ENCODE data around the gene GRID2. TPM values are rescaled to one million over a fixed set of nuclear protein-coding genes. Genes with fewer than 3 reads are reported as not detected.

The GRID2 gene
- polyA plus RNA-seq, 1 donor (not counting 4 experiments of a cell fraction or from before 2014, with no cell fraction given): not detected

GRCh38 chr4:92257931-92258857, 45.6 kb upstream of the GRID2 start:
- no peak for FAIRE-seq

GRCh38 chr4:92261256-92261655, 42.5 kb upstream of the GRID2 start:
- Histone ChIP-seq H3K27ac (ENCODE audit: control insufficient read depth, insufficient read depth, low read length) (no peak overlapping the region), H3K4me1 (ENCODE audit: control insufficient read depth, extremely low read depth, insufficient read depth, low read length) (no peaks in the 10 kb centered on the region), H3K4me2 (ENCODE audit: control insufficient read depth, extremely low read depth, insufficient read depth, low read depth, low read length) (no peak overlapping the region), H4K20me1 (ENCODE audit: control insufficient read depth, extremely low read depth, insufficient read depth, low read length) (no peaks in the 10 kb centered on the region), H3K36me3 (ENCODE audit: control insufficient read depth in 2 of 2, extremely low read depth in 1 of 2, insufficient read depth in 2 of 2, low read length in 2 of 2) (no peaks in the 10 kb centered on the region), H3K79me2 (ENCODE audit: control insufficient read depth, insufficient read depth, low read length) (no peaks in the 10 kb centered on the region), H3K4me3 (ENCODE audit: control insufficient read depth in 2 of 3, extremely low read depth in 1 of 3, insufficient read depth in 2 of 3, low read depth in 1 of 3, low read length in 3 of 3) (no peak overlapping the region), H3K9ac (ENCODE audit: control insufficient read depth, extremely low read depth, insufficient read depth, low read length) (no peak overlapping the region), H3K9me1 (ENCODE audit: control insufficient read depth, extremely low read depth, insufficient read depth, low read length) (no peaks in the 10 kb centered on the region), H3K9me3 (ENCODE audit: control insufficient read depth, low read depth, low read length) (no peaks in the 10 kb centered on the region), H2AFZ (ENCODE audit: control insufficient read depth, low read length) (no peak overlapping the region), H3K27me3 (ENCODE audit: control insufficient read depth, extremely low read depth, insufficient read depth, low read length) (no peaks in the 10 kb centered on the region)
- FAIRE-seq: no peak
- TF ChIP-seq EZH2 (IDR thresholded peaks at IDR 0.05; ENCODE audit: low read length): no peak
- TF ChIP-seq CTCF (optimal IDR thresholded peaks at IDR 0.05 in 1 of 3, IDR thresholded peaks at IDR 0.05 in 1 of 3, conservative IDR thresholded peaks at IDR 0.05 in 1 of 3; ENCODE audit: extremely low read depth in 1 of 3, insufficient read depth in 2 of 3, low read length in 3 of 3): no peak
- dilution Hi-C loops (cut with MboI; ENCODE audit: extremely low pct_ligation_motif_present, low sequenced_read_pairs): no loop called here
- DNase-seq (ENCODE audit: low read depth, low spot score): no peak

More at GRCh38 chr4:92257931-92258857, 45.6 kb upstream of the GRID2 start:
- dilution Hi-C loops (cut with MboI; ENCODE audit: extremely low pct_ligation_motif_present, low sequenced_read_pairs): no loop called here
- no peak overlapping the region for H2AFZ ChIP-seq (ENCODE audit: control insufficient read depth, low read length)
- no peaks in the 10 kb centered on the region for H3K27me3 ChIP-seq (ENCODE audit: control insufficient read depth, extremely low read depth, insufficient read depth, low read length)
- H4K20me1 ChIP-seq (ENCODE audit: control insufficient read depth, extremely low read depth, insufficient read depth, low read length): no peaks in the 10 kb centered on the region
- H3K4me3 ChIP-seq (ENCODE audit: control insufficient read depth in 2 of 3, extremely low read depth in 1 of 3, insufficient read depth in 2 of 3, low read depth in 1 of 3, low read length in 3 of 3): no peak overlapping the region
- H3K4me2 ChIP-seq (ENCODE audit: control insufficient read depth, extremely low read depth, insufficient read depth, low read depth, low read length): no peak overlapping the region
- H3K4me1 ChIP-seq (ENCODE audit: control insufficient read depth, extremely low read depth, insufficient read depth, low read length): no peaks in the 10 kb centered on the region
- no peak overlapping the region for H3K27ac ChIP-seq (ENCODE audit: control insufficient read depth, insufficient read depth, low read length)
- no peaks in the 10 kb centered on the region for H3K9me3 ChIP-seq (ENCODE audit: control insufficient read depth, low read depth, low read length)
- no peaks in the 10 kb centered on the region for H3K9me1 ChIP-seq (ENCODE audit: control insufficient read depth, extremely low read depth, insufficient read depth, low read length)
- no peaks in the 10 kb centered on the region for H3K79me2 ChIP-seq (ENCODE audit: control insufficient read depth, insufficient read depth, low read length)
- DNase-seq (ENCODE audit: low read depth, low spot score): no peak
- TF ChIP-seq CTCF (optimal IDR thresholded peaks at IDR 0.05 in 1 of 3, IDR thresholded peaks at IDR 0.05 in 1 of 3, conservative IDR thresholded peaks at IDR 0.05 in 1 of 3; ENCODE audit: extremely low read depth in 1 of 3, insufficient read depth in 2 of 3, low read length in 3 of 3) (no peak), EZH2 (IDR thresholded peaks at IDR 0.05; ENCODE audit: low read length) (no peak)
- H3K36me3 ChIP-seq (ENCODE audit: control insufficient read depth in 2 of 2, extremely low read depth in 1 of 2, insufficient read depth in 2 of 2, low read length in 2 of 2): no peaks in the 10 kb centered on the region
- no peak overlapping the region for H3K9ac ChIP-seq (ENCODE audit: control insufficient read depth, extremely low read depth, insufficient read depth, low read length)
